Skeletal muscle tissue (tissue), 4 donors: ENCODE results near the gene TMPRSS9. TPM values are rescaled to one million over a fixed set of nuclear protein-coding genes. Genes with fewer than 3 reads are reported as not detected.

Source experiments
- H3K27ac ChIP-seq: one replicate; pipeline ENCODE4 v1.7.0; 2013; ENCODE audit warnings: mild to moderate bottlenecking, low read depth, low read length, inconsistent platforms
- H3K27me3 ChIP-seq, 3 donors: one replicate each; pipeline ENCODE4 v1.7.0; 2013; ENCODE audit warnings: low read length in 3 of 3; ENCODE audit not compliant: control insufficient read depth in 3 of 3, insufficient read depth in 3 of 3
- H3K36me3 ChIP-seq, 3 donors: one replicate each; pipeline ENCODE4 v1.7.0; 2013; ENCODE audit warnings: low read length in 3 of 3; ENCODE audit not compliant: control insufficient read depth in 3 of 3, insufficient read depth in 3 of 3
- H3K4me1 ChIP-seq, 3 donors: one replicate each; pipeline ENCODE4 v1.7.0; 2013; ENCODE audit warnings: low read length in 3 of 3, mild to moderate bottlenecking in 3 of 3; ENCODE audit not compliant: control insufficient read depth in 3 of 3, insufficient read depth in 3 of 3
- H3K4me3 ChIP-seq, 3 donors: one replicate each; pipeline ENCODE4 v1.7.0; 2013; ENCODE audit warnings: low read length in 3 of 3
- H3K9ac ChIP-seq, 3 donors: one replicate each; pipeline ENCODE4 v1.7.0; 2013; ENCODE audit warnings: low read length in 3 of 3, mild to moderate bottlenecking in 3 of 3, moderate library complexity in 2 of 3, low read depth in 1 of 3
- H3K9me3 ChIP-seq, 3 donors: one replicate each; pipeline ENCODE4 v1.7.0; 2013; ENCODE audit warnings: low read length in 3 of 3; ENCODE audit not compliant: control insufficient read depth in 3 of 3
- total RNA-seq: library from RNA; depleted of rRNA; stranded (reverse); fragments of >200 nt; gene quantifications from one replicate; pipeline ENCODE4 v1.2.3, GENCODE V29; 2014
- donor health status: Osteomylitis.

TMPRSS9 gene
- total RNA-seq, 1 donor from 2014 or later, result under 0.01 TPM

DNA sequence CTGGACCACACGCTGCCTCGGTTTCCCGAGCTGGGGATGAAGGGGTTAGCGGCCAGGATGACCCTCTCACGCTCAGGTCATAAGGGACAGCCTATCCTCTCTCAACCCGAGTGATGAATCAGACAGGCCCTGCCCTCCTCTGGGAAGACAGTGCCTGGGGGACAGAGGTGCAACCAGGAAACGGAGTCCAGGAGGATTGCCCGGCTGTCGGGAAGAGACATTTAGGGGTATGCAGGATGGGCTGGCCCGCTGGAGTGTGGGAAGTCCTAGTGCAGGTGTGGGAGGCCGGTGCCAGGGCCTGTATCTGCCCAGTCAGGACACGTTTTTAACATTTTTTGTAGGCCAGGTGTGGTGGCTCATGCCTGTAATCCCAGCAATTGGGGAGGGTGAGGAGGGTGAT, 40.0 kb upstream of the TMPRSS9 start:
- Histone ChIP-seq H3K36me3 (peaks cover 3 to 13% (median 10%) of the 10 kb centered on the region in 3 donors), H3K4me3 (no peak overlapping the region), H3K27ac (no peak overlapping the region), H3K9ac (no peak overlapping the region), H3K27me3 (peaks cover 0 to 4% (median 0%) of the 10 kb centered on the region in 3 donors), H3K9me3 (no peaks in the 10 kb centered on the region), H3K4me1 (peaks cover 0 to 3% (median 3%) of the 10 kb centered on the region in 3 donors)

DNA sequence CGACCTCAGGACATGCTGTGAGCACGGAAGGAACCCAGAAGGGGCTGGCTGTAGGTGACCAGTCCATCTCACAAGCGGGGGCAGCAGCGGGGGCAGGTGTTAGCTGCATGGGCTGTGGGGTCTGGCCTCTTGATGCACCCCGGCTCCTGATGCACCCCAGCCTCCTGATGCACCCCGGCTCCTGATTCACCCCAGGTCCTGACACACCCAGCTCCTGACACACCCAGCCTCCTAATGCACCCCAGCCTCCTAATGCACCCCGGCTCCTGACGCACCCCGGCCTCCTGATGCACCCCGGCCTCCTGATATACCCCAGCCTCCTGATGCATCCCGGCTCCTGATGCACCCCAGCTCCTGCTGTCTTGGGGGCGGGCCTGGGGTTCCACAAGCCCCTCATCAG, 39.1 kb upstream of the TMPRSS9 start:
- H3K36me3 ChIP-seq, result peaks cover 6 to 13% (median 13%) of the 10 kb centered on the region in 3 donors
- H3K9me3 ChIP-seq, result no peaks in the 10 kb centered on the region
- H3K9ac ChIP-seq, result no peak overlapping the region
- H3K27ac ChIP-seq, result no peak overlapping the region
- no peak overlapping the region for H3K4me3 ChIP-seq
- H3K27me3 ChIP-seq, result no peaks in the 10 kb centered on the region
- peaks cover 0 to 4% (median 3%) of the 10 kb centered on the region in 3 donors for H3K4me1 ChIP-seq

DNA sequence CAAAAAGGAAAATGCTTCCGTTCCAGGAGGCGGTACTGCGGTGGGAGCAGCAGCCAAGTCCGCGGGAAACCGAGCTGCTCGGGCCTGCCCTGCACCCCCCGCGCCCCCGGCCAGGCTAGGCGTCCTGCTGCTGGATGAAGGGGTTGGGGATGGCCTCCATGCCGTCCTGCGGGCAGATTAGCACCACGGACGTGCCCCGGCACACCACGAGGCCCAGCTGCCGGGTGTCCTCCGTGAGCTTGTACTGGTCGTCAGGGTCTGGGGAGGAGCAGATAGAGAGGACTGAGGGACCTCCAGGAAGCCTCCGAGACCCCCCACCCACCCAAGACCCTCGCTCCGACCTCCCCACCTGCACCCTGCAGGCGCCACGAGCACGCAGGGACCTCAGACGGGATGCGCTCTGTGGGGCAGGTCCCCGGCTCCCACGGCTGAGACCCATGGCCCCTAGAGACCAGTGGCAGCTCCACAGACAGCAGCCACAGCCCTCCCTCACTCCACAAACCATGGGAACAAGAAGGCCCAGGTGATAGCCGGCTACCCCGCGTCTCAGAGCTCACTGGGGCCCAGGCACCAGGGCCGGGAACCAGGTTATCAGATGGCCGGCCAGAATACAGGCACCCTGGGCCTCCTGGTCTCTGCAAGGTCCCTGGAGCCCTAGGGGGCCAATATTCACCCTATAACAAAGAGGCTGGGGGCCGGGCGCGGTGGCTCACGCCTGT, 38.3 kb upstream of the TMPRSS9 start:
- Histone ChIP-seq H3K27ac (no peak overlapping the region), H3K9ac (no peak overlapping the region), H3K36me3 (peaks cover 8 to 13% (median 13%) of the 10 kb centered on the region in 3 donors), H3K4me1 (peaks cover 0 to 7% (median 4%) of the 10 kb centered on the region in 3 donors), H3K4me3 (no peak overlapping the region), H3K27me3 (no peaks in the 10 kb centered on the region), H3K9me3 (no peaks in the 10 kb centered on the region)

DNA sequence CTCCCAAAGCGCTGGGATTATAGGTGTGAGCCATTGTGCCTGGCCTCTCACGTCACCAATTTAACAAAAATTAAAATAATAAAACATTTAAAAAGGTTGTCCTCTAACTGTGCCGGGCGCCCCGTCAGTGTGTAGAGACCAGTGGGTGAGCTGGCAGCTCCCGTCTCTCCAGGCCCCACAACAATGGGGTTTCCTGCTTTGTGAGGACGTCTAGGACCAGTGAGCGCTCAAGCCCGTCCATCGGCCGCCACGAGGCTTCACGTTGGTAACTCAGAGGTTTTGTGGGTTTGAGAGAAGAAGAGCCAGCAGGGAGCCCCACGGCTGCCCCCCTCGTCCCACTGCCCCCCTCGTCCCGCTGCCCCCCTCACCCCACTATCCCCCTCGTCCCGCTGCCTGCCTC, 36.4 kb upstream of the TMPRSS9 start:
- Histone ChIP-seq H3K4me3 (no peak overlapping the region), H3K36me3 (peaks cover 10 to 13% (median 13%) of the 10 kb centered on the region in 3 donors)

DNA sequence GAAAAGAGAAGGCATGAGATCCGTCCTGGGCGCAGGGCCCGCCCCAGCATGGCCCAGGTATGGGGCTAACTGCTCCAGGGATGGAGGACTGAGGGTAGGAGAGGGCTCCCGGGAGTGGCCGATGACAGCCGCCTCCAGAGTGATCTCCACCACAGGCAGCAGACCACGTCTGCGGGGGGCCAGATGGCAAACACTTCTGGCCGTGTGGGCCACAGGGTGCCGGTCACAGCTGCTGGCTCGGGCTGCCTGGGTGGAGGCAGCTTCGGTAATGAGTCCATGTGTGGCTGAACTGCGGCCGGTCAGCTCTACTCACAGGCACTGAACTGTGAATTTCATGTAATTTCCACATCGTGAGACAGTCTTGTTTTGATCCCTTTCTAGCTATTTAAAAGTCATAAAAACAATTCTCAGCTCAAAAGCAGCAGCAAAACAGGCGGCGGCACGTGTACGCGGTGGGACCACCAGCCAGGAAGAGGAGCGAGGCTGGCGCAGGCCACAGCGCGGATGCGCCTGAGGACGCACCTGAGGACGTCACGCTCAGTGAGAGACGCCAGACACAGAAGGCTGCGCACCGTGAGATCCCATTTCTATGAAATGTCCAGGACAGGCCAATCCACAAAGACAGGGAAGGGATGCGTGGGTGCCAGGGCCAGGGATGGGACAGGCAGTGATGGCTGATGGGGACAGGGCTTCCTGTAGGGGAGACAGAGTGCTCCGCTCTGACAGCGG, 35.7 kb upstream of the TMPRSS9 start:
- H3K36me3 ChIP-seq, result peaks cover 10 to 13% (median 13%) of the 10 kb centered on the region in 3 donors
- H3K4me3 ChIP-seq, result no peak overlapping the region
- no peaks in the 10 kb centered on the region for H3K27me3 ChIP-seq
- no peak overlapping the region for H3K9ac ChIP-seq
- H3K27ac ChIP-seq, result no peak overlapping the region
- H3K9me3 ChIP-seq, result no peaks in the 10 kb centered on the region
- peaks cover 15 to 21% (median 19%) of the 10 kb centered on the region in 3 donors for H3K4me1 ChIP-seq

More for the DNA sequence above, 36.4 kb upstream of the TMPRSS9 start:
- no peak overlapping the region for H3K9ac ChIP-seq
- H3K27me3 ChIP-seq, result no peaks in the 10 kb centered on the region
- H3K9me3 ChIP-seq, result no peaks in the 10 kb centered on the region
- peaks cover 11 to 17% (median 16%) of the 10 kb centered on the region in 3 donors for H3K4me1 ChIP-seq
- no peak overlapping the region for H3K27ac ChIP-seq

DNA sequence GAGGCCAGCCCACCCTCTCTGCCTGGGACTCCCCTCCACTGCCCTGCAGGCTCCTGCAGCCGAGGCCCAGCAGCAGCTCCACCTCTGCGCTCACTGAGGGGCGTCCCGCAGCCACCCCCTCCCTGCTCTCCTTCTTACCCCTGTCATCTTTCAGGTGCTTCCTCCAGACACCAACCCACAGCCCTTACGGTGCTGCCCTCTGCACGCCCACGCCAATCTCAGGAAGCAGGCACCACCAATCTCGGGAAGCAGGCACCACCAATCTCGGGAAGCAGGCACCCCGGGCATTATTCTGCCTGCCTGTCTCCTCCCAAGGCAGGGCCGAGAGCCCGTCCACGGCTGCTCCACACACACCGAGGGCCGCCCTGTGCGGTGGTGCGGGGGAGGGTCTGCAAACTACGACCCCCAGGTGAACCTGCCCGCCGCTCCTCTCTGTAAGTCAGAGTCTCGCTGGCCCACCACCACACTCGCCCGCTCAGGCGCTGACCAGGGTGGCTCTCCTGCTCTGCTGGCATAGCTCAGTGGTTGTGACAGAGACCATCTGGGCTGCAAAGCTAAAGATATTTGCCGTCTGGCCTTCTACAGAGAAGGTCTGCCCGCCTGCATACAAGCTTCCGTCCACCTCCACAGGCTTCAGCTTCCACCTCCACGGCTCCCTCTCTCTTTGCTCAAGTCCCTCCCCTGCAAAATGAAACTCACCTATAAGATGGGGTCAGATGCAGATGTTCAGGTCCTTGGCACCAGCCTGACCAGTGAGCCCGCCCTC, 34.6 kb upstream of the TMPRSS9 start:
- peak overlapping the region in 1 of 3 donors; percentile 8 for H3K9ac ChIP-seq
- no peak overlapping the region for H3K27ac ChIP-seq
- H3K36me3 ChIP-seq, result peaks cover 10 to 13% (median 13%) of the 10 kb centered on the region in 3 donors

DNA sequence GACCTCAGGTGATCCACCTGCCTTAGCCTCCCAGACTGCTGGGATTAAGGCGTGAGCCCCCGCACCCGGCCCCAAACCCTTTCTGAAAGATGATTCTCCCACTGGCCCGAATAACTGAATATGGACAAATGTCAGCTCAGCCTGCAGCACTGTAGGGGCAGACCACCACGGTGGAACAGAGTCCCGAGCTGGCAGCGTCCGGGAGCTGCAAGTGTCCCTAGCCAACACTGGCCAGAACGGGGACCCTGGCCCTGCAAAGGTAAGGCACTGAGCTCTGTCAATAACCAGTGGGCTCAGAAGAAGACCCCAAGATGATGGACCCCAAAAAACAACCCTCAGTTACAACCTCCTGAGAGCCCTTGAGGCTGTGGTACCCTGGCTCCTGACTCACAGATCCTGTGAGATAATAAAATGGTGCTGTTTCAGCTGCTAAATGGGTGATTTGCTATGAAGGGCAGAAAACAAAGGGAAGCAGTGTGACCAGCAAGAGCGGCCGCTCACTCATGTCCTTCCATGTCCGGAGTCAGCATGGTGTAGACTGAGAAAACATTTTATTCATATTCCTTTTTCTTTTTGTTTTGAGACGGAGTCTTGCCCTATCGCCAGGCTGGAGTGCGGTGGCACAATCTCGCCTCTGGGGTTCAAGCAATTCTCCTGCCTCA, 33.2 kb upstream of the TMPRSS9 start:
- Histone ChIP-seq H3K27me3 (no peaks in the 10 kb centered on the region), H3K9me3 (no peaks in the 10 kb centered on the region), H3K36me3 (peaks cover 10 to 13% (median 11%) of the 10 kb centered on the region in 3 donors), H3K4me1 (peaks cover 36 to 44% (median 40%) of the 10 kb centered on the region in 3 donors), H3K27ac (no peak overlapping the region), H3K9ac (peak overlapping the region in 1 of 3 donors; percentile 33), H3K4me3 (no peak overlapping the region)

More for the DNA sequence above, 34.6 kb upstream of the TMPRSS9 start:
- H3K9me3 ChIP-seq, result no peaks in the 10 kb centered on the region
- H3K4me3 ChIP-seq, result no peak overlapping the region
- H3K4me1 ChIP-seq, result peaks cover 22 to 31% (median 28%) of the 10 kb centered on the region in 3 donors
- no peaks in the 10 kb centered on the region for H3K27me3 ChIP-seq

DNA sequence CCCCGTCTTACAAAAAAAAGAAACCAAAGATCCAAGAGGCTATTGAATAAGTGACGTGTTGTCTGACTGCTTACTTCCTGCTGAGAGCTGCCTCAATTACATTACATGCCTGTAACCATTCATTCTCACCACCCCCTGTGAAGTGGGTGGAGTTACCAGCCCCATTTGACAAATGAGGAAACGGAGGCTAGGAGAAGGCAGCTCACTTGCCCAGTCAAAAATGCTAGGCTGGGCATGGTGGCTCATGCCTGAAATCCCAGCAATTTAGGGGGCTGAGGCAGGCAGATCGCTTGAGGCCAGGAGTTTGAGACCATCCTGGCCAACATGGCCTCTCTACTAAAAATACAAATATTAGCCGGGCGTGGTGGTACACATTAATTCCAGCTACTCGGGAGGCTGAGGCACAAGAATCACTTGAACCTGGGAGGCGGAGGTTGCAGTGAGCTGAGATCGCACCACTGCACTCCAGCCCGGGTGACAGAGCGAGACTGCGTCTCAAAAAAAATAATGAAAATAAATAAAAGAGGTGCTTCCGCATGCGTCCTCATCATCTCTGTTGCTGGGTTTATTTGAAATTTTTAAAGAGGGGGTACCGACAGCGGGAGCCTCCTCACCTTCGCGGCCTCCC, 32.2 kb upstream of the TMPRSS9 start:
- Histone ChIP-seq H3K4me1 (peaks cover 45 to 53% (median 49%) of the 10 kb centered on the region in 3 donors), H3K9me3 (no peaks in the 10 kb centered on the region), H3K27me3 (no peaks in the 10 kb centered on the region), H3K4me3 (peak overlapping the region; percentile 89 to 94 (median 94)), H3K9ac (peak overlapping the region; percentile 84 to 93 (median 89)), H3K36me3 (peaks cover 10 to 13% (median 11%) of the 10 kb centered on the region in 3 donors), H3K27ac (peak overlapping the region; percentile 54)
